NB4 (cell line): ENCODE results near the gene MTR.

ENCODE experiments used
- DNase-seq: peaks from one replicate; pipeline ENCODE4 v3.0.0; 2010; ENCODE audit warnings: low read depth
- H3K4me3 ChIP-seq: one replicate; pipeline ENCODE4 v1.5.1; 2011; ENCODE audit warnings: mild to moderate bottlenecking, low read depth, low read length, moderate library complexity
- MYC ChIP-seq: IDR thresholded peaks from 2 replicates; pipeline ENCODE4 v1.6.1; 2011; ENCODE audit warnings: low read depth, low read length
- POLR2A ChIP-seq: IDR thresholded peaks from 2 replicates; pipeline ENCODE4 v1.6.1; 2011; ENCODE audit warnings: mild to moderate bottlenecking; ENCODE audit not compliant: insufficient read length; ENCODE audit errors: extremely low read depth
- TF ChIP-seq, protein P1 (sequence below): IDR thresholded peaks from 2 replicates; pipeline ENCODE4 v1.6.1; 2011; ENCODE audit warnings: low read depth, low read length
- TF ChIP-seq, protein P2 (sequence below): IDR thresholded peaks from one replicate; pipeline ENCODE4 v1.5.1; 2012; ENCODE audit warnings: low read depth, low read length

MTR gene

GRCh38 chr1:236860101-236860500, 65.0 kb downstream of the MTR start:
- H3K4me3 ChIP-seq, result no peak overlapping the region
- no peak for DNase-seq
- TF ChIP-seq POLR2A (no peak), MYC (no peak)
- TF ChIP-seq, protein P1, sequence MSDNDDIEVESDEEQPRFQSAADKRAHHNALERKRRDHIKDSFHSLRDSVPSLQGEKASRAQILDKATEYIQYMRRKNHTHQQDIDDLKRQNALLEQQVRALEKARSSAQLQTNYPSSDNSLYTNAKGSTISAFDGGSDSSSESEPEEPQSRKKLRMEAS, result no peak
- TF ChIP-seq, protein P2, sequence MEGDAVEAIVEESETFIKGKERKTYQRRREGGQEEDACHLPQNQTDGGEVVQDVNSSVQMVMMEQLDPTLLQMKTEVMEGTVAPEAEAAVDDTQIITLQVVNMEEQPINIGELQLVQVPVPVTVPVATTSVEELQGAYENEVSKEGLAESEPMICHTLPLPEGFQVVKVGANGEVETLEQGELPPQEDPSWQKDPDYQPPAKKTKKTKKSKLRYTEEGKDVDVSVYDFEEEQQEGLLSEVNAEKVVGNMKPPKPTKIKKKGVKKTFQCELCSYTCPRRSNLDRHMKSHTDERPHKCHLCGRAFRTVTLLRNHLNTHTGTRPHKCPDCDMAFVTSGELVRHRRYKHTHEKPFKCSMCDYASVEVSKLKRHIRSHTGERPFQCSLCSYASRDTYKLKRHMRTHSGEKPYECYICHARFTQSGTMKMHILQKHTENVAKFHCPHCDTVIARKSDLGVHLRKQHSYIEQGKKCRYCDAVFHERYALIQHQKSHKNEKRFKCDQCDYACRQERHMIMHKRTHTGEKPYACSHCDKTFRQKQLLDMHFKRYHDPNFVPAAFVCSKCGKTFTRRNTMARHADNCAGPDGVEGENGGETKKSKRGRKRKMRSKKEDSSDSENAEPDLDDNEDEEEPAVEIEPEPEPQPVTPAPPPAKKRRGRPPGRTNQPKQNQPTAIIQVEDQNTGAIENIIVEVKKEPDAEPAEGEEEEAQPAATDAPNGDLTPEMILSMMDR, result no peak

DNA sequence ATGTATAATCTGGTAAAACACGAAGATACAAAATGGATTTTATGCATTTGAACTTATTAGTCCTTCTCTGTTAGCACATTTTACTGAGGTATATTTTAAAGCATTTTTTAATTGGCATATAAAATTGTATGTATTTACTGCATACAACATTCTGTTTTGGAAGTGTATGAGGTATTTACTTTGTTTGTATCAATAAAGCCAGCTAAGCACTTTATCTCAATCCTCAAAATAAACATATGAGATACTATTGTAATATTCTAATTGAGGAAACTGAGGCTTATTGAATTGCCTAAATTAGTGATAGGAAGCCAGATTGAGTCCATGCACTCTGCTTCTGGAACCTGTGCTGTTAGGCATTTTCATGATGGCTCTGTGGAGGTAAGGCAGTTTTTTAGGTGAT, 65.6 kb downstream of the MTR start:
- no peak for TF ChIP-seq MYC
- TF ChIP-seq, protein P1, result no peak
- TF ChIP-seq, protein P2, result no peak
- TF ChIP-seq POLR2A, result no peak
- H3K4me3 ChIP-seq, result no peak overlapping the region

GRCh38 chr1:236861560-236862218, 66.6 kb downstream of the MTR start:
- no peak for TF ChIP-seq MYC
- TF ChIP-seq, protein P2, result no peak
- TF ChIP-seq POLR2A, result no peak
- TF ChIP-seq, protein P1, result no peak

More for the DNA sequence above, 65.6 kb downstream of the MTR start:
- DNase-seq, result no peak

GRCh38 chr1:236862219-236862591, 67.1 kb downstream of the MTR start:
- H3K4me3 ChIP-seq, result no peak overlapping the region
- no peak for TF ChIP-seq MYC
- TF ChIP-seq, protein P1, result no peak
- no peak for TF ChIP-seq POLR2A
- TF ChIP-seq, protein P2, result no peak
- DNase-seq, result no peak

More at GRCh38 chr1:236861560-236862218, 66.6 kb downstream of the MTR start:
- no peak for DNase-seq
- H3K4me3 ChIP-seq, result no peak overlapping the region

DNA sequence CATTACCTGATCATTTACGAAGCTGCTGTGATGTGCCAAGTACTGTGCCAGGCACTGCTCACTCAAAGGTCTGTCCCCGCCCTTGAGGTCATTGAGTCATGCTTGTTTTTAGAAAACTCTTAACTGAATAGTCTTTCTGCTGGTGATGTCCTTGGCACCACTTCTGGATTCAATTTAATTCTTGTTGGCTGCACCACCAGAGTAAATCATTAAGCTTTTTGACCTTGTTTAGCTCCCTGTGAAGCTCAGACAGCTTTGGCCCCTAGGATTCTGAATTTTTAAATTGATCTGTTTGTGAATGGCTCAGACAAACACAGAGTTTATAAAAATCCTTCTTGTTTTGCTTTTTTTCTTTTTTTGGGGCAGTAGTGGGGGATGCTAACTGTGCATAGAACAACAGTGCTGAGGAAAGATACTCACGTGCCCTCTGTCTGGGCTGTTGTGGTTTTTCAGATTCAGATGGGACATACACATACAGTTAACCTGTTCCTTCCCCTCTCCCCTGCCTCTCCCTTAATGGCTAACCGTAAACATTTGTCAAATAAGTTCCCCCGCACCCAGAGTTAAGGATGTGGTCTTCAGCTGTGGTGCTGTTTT, 67.6 kb downstream of the MTR start:
- no peak for DNase-seq
- TF ChIP-seq MYC (no peak), POLR2A (no peak)
- TF ChIP-seq, protein P2, result no peak
- no peak overlapping the region for H3K4me3 ChIP-seq
